Measurements from ENCODE around the gene NFAM1. TPM values are rescaled to one million over a fixed set of nuclear protein-coding genes. Genes with fewer than 3 reads are reported as not detected.

NFAM1 gene
- total RNA-seq, 6 experiments from 2014 or later = not detected

DNA sequence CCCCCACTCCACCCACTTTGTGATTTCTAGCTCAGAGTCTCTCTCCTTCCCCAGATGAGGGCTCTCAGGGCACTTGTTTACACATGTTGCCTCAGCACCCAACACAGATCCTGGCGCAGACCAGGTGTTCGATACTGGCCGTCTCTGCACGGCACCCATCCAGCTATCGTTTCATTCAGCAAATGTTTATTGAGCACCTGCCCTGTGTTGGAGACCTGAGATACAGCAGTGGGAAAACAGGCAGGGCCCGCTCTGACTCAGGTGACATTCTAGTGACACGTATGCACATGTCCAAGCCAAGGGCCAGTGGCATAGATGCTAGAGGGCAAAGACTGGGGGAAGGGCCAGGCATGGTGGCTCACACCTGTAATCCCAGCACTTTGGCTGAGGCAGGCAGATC is 71.9 kb downstream of the NFAM1 start:
- TF ChIP-seq, protein P1, sequence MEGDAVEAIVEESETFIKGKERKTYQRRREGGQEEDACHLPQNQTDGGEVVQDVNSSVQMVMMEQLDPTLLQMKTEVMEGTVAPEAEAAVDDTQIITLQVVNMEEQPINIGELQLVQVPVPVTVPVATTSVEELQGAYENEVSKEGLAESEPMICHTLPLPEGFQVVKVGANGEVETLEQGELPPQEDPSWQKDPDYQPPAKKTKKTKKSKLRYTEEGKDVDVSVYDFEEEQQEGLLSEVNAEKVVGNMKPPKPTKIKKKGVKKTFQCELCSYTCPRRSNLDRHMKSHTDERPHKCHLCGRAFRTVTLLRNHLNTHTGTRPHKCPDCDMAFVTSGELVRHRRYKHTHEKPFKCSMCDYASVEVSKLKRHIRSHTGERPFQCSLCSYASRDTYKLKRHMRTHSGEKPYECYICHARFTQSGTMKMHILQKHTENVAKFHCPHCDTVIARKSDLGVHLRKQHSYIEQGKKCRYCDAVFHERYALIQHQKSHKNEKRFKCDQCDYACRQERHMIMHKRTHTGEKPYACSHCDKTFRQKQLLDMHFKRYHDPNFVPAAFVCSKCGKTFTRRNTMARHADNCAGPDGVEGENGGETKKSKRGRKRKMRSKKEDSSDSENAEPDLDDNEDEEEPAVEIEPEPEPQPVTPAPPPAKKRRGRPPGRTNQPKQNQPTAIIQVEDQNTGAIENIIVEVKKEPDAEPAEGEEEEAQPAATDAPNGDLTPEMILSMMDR (IDR thresholded peaks at IDR 0.05) = no peak
- no peak overlapping the region for H3K4me3 Mint-ChIP-seq
- DNase-seq = no peak
- H3K27ac Mint-ChIP-seq = no peak overlapping the region
- H3K27me3 Mint-ChIP-seq (ENCODE audit: insufficient read depth) = peaks cover 56% of the 10 kb centered on the region
- H3K9me3 Mint-ChIP-seq = no peaks in the 10 kb centered on the region
- no peaks in the 10 kb centered on the region for H3K4me1 Mint-ChIP-seq (ENCODE audit: low read depth)
- no peaks in the 10 kb centered on the region for H3K36me3 Mint-ChIP-seq (ENCODE audit: low read depth)

DNA sequence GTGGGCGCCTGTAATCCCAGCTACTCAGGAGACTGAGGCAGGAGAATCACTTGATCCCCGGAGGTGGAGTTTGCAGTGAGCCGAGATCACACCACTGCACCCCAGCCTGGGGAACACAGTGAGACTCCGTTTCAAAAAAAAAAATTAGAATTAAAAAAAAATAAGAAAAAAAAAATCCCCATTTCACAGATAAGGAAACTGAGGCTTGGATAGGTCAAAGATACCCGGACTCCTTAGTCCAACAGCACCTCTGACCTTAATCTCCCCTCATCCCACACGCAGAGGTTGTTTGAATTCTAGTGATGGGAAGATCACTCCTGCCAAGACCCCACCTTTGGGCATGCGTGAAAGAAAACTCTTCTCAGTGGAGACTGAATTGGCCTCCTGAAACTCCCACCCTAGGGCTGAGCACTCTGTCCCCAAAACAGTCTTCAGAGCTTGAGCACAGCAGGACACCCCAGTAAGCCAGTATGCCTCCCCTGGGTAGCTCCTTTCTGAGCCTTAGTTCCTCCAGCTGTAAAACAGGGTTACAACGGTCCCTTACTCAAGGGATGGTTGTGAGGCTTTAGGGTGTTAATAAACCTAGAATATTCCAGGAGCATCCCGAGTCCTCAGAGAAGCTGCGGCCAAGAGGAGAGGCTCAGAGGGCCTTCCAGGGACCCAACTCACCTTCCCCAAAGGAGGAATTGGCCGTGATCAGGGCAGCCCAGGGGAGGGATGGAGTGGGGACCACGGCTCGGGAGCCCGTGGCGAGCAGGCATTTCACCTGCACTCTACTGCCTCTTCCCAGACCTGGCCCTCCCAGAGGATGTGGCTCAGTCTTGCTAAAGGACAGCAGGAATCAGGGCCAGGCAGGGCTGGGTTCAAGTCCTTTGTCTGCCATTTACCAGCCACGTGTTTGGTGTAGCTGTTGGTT is 73.3 kb downstream of the NFAM1 start:
- Mint-ChIP-seq H3K9me3 (no peaks in the 10 kb centered on the region), H3K27ac (no peak overlapping the region), H3K4me3 (no peak overlapping the region), H3K36me3 (ENCODE audit: low read depth) (no peaks in the 10 kb centered on the region), H3K27me3 (ENCODE audit: insufficient read depth) (peaks cover 50% of the 10 kb centered on the region), H3K4me1 (ENCODE audit: low read depth) (peaks cover 7% of the 10 kb centered on the region)
- TF ChIP-seq, protein P1 (IDR thresholded peaks at IDR 0.05) = no peak
- no peak for DNase-seq

DNA sequence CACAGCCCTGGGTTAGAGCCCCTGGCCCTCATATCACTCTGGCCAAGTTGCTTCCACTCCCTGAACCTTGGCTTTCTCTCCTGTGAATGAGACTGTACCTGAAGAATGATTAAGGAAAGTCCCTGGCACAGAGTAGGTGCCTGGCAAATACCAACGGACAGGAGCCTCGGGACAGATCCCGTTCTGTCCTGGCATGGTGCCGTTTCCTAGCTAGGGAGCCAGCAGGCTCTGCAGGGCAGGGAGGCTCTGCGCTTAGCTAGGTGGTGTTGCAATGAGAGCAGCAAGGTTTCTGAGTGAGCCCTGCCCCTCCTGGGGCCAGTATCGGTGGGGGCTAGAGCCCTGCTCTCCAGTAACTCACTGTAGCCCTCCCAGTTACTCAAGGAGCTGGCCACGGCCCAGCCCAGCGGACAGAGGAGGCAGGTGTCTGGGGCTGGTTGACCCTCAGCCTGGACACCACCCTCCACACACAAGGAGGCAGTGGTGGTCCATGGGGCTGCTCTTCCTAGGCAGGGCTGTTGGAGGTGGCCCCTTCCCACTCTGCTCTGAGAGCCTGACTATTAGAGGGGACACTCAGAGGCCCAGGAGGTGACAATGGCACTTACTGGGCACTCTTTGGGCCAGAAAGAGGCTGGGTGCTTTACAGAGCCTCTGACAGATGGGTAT is 74.4 kb downstream of the NFAM1 start:
- TF ChIP-seq, protein P1 (IDR thresholded peaks at IDR 0.05) = no peak
- no peaks in the 10 kb centered on the region for H3K9me3 Mint-ChIP-seq
- DNase-seq = no peak
- H3K36me3 Mint-ChIP-seq (ENCODE audit: low read depth) = no peaks in the 10 kb centered on the region
- no peak overlapping the region for H3K27ac Mint-ChIP-seq
- H3K27me3 Mint-ChIP-seq (ENCODE audit: insufficient read depth) = peaks cover 39% of the 10 kb centered on the region
- peaks cover 9% of the 10 kb centered on the region for H3K4me1 Mint-ChIP-seq (ENCODE audit: low read depth)
- H3K4me3 Mint-ChIP-seq = no peak overlapping the region

DNA sequence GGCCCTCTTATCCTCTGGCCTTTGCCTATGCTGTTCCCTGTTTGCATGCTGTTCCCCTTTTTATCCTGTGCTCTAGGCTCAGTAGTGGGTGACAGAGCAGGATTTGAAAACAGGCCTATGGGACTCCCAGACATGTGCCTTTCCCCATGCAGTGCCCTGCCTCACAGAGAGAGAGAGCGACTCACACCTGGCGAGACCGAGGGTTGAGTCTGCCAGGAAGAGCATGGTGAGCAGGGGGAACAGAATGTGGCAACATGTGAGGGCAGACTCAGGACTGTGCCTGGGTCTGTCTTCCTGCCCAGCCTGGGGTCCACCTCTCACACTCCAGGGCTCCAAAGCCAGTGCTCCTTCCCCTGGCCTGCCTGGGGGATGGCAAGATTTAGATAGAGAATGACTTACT is 75.0 kb downstream of the NFAM1 start:
- Mint-ChIP-seq H3K27ac (no peak overlapping the region), H3K9me3 (no peaks in the 10 kb centered on the region), H3K4me1 (ENCODE audit: low read depth) (peaks cover 9% of the 10 kb centered on the region), H3K4me3 (no peak overlapping the region), H3K27me3 (ENCODE audit: insufficient read depth) (peaks cover 36% of the 10 kb centered on the region), H3K36me3 (ENCODE audit: low read depth) (no peaks in the 10 kb centered on the region)
- TF ChIP-seq, protein P1 (IDR thresholded peaks at IDR 0.05) = no peak
- DNase-seq = no peak

DNA sequence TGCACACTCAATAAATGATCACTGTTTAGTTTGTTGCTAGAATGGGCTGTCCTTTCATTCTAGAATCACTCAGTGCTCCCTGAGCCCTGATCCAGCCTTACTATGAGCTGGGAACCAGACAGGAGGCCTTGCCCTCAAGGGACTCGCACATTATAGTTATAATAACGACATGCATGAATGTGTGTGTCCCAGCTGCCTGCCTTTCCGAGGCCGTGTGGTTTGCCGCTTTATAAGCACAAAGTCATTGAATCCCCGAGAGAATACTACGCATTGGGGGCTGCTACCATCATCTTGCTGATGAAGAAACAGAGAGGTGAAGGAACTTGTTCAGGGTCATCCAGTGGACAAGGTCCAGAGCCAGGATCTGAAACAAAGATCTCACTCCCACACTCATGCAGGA is 75.7 kb downstream of the NFAM1 start:
- Mint-ChIP-seq H3K4me1 (ENCODE audit: low read depth) (peaks cover 9% of the 10 kb centered on the region), H3K9me3 (no peaks in the 10 kb centered on the region)
- TF ChIP-seq, protein P1 (IDR thresholded peaks at IDR 0.05) = no peak

More for the DNA sequence above, 75.7 kb downstream of the NFAM1 start:
- Mint-ChIP-seq H3K27me3 (ENCODE audit: insufficient read depth) (peaks cover 32% of the 10 kb centered on the region), H3K4me3 (no peak overlapping the region), H3K36me3 (ENCODE audit: low read depth) (no peaks in the 10 kb centered on the region), H3K27ac (no peak overlapping the region)
- DNase-seq = no peak
